Ovary (tissue), 3 donors: ENCODE measurements around the gene NOP10.

Experiments used
- CTCF ChIP-seq, 3 donors: fragments of 450-650 bp in 2 of 3; fragments of 200-600 bp in 1 of 3; IDR thresholded peaks; one replicate each; pipeline versions ENCODE4 v1.5.1 to v1.8.0; 2016 to 2022; ENCODE audit warnings: antibody characterized with exemption in 3 of 3, mild to moderate bottlenecking in 1 of 3
- EP300 ChIP-seq: sonication (generic); formaldehyde crosslinking; IDR thresholded peaks from one replicate; pipeline ENCODE4 v1.6.1; 2017; ENCODE audit warnings: antibody characterized with exemption
- POLR2A ChIP-seq: fragments of 450-650 bp; IDR thresholded peaks from one replicate; pipeline ENCODE4 v1.6.1; 2017; ENCODE audit warnings: antibody characterized with exemption, mild to moderate bottlenecking, moderate library complexity
- donor health status: DM: no; HTN: no; CAD: no.

- TF ChIP-seq CTCF (IDR thresholded peaks at IDR 0.05), result no peak
- no peak for TF ChIP-seq EP300
- TF ChIP-seq POLR2A, result no peak
These were observed 28.1 kb downstream of the NOP10 start for GRCh38 chr15:34314491-34315490.
